HG03469 (cell line): Measurements from ENCODE around the gene KANK3.

Experiments
- ATAC-seq: cut with Tn5 transposase; IDR thresholded peaks from one replicate; pipeline ENCODE4 v1.9.1; 2021; ENCODE audit warnings: mild to moderate bottlenecking, moderate library complexity, moderate number of reproducible peaks; ENCODE audit not compliant: unreplicated experiment

Gene KANK3

GRCh38 chr19:8340341-8341096 is 2.5 kb downstream of the KANK3 start:
- no peak for ATAC-seq

- ATAC-seq: no peak
These were observed 4.2 kb downstream of the KANK3 start for GRCh38 chr19:8338835-8339234.

GRCh38 chr19:8337728-8338127 is 5.3 kb downstream of the KANK3 start:
- no peak for ATAC-seq

- ATAC-seq: no peak
These were observed 6.4 kb downstream of the KANK3 start for GRCh38 chr19:8336660-8337059.

- no peak for ATAC-seq
These were observed 6.9 kb downstream of the KANK3 start for GRCh38 chr19:8336072-8336569.

- no peak for ATAC-seq
These were observed 7.6 kb downstream of the KANK3 start for GRCh38 chr19:8335343-8336071.

- ATAC-seq: no peak
These were observed 8.4 kb downstream of the KANK3 start for GRCh38 chr19:8334458-8335342.

GRCh38 chr19:8333767-8334457 is 9.2 kb downstream of the KANK3 start:
- no peak for ATAC-seq

GRCh38 chr19:8332976-8333766 is 9.9 kb downstream of the KANK3 start:
- ATAC-seq: no peak

GRCh38 chr19:8331263-8331845 is 11.7 kb downstream of the KANK3 start:
- ATAC-seq: no peak

GRCh38 chr19:8329996-8330395 is 13.1 kb downstream of the KANK3 start:
- no peak for ATAC-seq

GRCh38 chr19:8325454-8325853 is 17.6 kb downstream of the KANK3 start:
- no peak for ATAC-seq

- no peak for ATAC-seq
These were observed 18.6 kb downstream of the KANK3 start for GRCh38 chr19:8324186-8325050.

GRCh38 chr19:8323781-8324185 is 19.3 kb downstream of the KANK3 start:
- no peak for ATAC-seq

- no peak for ATAC-seq
These were observed 20.4 kb downstream of the KANK3 start for GRCh38 chr19:8322638-8322997.

GRCh38 chr19:8321986-8322637 is 20.9 kb downstream of the KANK3 start:
- ATAC-seq: no peak

- ATAC-seq: peak; percentile 72
These were observed 21.7 kb downstream of the KANK3 start, which contains the start of the genes NDUFA7 and RPS28 for GRCh38 chr19:8321067-8321985. TSS of gene NDUFA7 (minus strand) at chr19:8321375. CDS start at chr19:8321358, 17 bp downstream. TSS of gene RPS28 (plus strand) at chr19:8321496. CDS start at chr19:8321531, 35 bp downstream.
